Measurements from ENCODE around the gene DESI1.
"Not testable (repeated sequence)": the region's sequence is repeated elsewhere in the genome, so short reads cannot be mapped to it uniquely, and the experiment has no call there.

The DESI1 gene
- total RNA-seq: 36.7 to 135 (median 43.0) reads per million in 4 experiments

DNA sequence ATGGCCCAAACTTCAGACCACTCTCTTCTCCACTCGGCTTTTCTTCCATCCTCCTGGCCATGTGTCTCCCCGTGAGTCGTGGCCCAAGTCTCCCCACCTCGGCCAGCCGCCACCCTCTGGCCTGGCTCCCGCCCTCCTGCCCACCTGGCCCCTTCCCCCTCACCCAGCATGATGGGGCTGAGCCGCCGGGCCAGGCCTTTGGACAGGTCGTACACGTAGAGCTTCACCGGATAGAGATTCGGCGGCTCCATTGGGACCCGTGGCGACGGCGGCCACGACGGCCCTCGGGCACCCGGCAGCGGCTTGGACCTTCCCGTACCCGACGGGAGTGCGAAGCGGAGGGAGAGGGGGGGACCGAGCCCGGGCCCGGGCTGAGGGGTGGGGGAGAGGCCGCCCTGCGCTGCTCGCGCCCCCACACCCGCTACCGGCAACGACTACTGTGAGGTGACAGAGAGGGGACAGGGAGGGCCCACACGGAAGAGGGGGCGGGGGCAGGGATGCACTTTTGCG, at the start of gene DESI1:
TSS of gene DESI1 (minus strand) at position 455 of the 510 bp plus-strand sequence. CDS start at position 251, 204 bp downstream.
- DNase-seq: no peak

DNA sequence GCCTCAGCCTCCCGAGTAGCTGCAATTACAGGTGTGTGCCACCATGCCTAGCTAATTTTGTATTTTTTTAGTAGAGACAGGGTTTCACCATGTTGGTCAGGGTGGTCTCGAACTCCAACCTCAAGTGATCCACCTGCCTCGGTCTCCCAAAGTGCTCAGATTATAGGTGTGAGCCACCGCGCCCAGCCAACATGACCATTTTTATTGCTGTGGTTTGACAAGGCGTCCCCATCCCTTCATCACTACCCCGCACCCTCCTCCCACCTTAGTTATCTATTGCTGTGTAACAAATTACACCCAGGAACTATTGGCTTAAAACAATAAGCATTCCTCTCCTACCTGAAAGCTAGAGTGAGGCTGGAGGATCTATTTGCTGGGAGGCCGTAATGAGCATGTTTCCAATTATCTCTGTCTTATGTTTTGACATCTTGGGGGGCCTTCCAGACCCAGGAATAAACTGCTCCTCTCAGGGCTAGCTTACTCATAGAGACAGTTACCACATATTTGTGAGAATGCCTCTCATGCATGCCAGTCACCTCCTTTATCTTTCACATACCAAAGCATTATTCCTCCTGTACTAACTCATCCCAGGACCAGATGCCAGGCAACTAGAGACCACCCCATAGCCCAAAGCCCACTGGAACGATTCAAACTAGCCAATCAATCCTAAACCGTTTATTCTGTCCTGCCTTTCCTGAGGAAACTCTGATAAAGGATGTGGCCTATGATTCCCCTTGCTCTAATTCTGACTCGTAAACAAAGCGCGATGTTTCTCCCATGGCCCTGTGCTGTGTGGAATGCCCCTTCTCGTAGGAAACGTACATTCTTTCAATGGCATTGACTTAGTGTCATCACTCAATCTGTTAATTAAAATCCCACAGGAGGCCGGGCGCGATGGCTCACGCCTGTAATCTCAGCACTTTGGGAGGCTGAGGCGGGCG, 48.4 kb upstream of the DESI1 start:
- no peak for DNase-seq

DNA sequence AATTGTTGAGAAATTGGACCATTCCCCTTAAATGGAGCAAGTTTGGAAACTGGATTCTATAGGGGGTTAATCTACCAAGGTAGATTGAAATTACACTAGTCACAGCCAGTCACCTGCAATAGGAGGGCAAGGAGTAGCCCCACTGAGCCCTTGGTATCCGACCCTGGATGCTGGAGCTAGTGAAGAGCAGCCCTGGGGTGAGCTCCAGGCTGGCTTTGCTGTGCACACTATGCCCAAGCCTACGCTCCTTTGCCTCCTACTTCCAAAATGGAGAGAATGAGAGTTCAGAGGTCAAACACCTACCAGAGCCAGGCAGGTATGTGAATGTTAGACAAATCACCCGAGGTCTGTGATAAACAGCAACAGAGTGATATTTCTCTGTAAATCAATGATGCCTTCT, 44.1 kb upstream of the DESI1 start:
- no peak for DNase-seq

DNA sequence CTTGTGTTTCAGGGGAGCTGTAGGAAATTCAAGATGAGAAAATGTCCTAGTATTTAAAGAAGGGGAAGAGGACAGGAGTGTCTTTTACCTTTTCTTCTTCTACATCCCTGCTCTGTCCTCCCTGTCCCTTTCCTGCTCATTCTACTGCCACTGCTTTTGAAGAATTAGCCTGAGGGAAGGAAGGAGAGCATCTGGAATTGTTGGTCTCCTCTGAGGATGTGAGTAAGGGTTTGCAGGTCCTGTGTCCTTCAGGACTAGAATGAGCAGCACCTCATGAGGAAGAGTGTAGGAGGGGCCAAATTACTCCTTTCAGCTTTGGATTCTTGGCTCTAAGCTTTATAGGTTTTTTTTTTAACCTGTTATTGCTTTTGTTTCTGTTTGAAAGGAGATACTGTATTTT, 43.6 kb upstream of the DESI1 start:
- DNase-seq: no peak

DNA sequence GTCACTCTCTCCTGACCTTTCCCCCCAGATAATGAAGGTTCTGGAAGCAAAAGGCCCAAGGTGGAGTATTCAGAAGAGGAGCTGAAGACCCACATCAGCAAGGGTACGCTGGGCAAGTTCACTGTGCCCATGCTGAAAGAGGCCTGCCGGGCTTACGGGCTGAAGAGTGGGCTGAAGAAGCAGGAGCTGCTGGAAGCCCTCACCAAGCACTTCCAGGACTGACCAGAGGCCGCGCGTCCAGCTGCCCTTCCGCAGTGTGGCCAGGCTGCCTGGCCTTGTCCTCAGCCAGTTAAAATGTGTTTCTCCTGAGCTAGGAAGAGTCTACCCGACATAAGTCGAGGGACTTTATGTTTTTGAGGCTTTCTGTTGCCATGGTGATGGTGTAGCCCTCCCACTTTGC, 42.8 kb upstream of the DESI1 start:
- not testable (repeated sequence) for DNase-seq

DNA sequence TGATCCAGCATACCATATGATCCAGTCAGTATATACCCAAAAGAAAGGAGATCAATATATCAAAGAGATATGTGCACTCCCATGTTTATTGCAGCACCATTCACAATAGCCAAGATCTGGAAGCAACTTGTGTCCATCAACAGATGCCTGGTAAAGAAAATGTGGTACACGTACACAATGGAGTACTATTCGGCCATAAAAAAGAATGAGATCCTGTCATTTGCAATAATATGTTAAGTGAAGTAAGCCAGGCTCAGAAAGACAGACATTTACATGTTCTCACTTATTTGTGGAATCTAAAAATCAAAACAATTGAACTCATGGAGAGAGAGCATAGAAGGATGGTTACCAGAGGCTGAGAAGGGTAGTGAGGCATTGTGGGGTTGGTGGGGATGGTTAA, 40.9 kb upstream of the DESI1 start:
- DNase-seq: no peak

DNA sequence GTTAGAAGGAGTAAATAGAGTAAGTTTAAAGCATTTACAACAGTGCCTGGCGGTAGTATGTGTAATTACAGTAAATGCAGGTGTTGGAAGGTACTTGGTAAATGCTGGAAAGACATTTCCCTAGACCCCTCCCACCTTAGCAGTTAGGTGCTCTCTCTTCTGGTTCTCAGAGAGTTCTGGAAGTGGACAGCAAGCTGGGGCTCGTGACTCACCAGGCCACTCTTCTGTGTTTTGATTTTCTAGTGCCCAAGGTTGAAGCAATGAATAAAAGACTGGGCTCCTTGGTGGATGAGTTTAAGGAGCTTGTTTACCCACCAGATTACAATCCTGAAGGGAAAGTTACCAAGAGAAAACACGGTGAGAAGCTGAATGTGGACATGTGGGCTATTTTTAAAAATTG, 40.2 kb upstream of the DESI1 start:
- DNase-seq: no peak

DNA sequence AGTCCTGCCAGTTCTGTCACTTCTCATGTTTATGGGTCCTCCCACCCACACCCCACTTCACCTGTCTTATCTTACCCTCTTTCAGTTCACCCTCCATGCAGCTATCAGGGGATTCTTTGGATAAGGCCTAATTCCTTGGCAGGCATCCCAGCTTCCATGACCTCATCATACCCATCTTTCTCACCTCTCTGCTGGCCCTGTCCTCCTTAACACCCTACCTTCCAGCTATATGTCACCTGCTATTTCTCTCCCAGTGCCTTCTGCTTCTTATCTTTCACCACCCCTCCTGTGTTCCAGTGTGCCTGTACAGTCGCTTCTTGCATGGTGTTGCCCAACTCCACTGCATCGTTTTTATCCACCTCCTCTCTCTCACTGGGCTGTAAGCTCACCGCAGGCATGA, 39.6 kb upstream of the DESI1 start:
- no peak for DNase-seq

DNA sequence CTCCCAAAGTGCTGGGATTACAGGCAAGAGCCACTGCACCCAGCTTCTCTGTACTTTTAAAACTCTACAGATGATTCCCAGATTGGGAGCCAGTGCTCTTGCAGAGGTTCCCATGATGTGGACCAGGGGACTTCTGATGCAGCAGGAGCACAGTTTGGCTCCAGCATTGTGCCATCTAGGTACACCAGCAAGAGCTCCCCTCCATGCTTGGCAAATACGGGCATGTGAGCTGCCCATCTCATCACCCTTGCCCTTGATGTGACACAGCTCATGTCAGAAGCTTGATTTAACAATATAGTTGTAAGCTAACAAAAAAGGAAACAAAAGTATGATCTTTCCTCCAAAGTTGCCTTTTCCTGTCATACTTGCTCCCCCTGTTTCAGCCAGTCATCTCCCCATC, 39.1 kb upstream of the DESI1 start:
- DNase-seq: no peak

DNA sequence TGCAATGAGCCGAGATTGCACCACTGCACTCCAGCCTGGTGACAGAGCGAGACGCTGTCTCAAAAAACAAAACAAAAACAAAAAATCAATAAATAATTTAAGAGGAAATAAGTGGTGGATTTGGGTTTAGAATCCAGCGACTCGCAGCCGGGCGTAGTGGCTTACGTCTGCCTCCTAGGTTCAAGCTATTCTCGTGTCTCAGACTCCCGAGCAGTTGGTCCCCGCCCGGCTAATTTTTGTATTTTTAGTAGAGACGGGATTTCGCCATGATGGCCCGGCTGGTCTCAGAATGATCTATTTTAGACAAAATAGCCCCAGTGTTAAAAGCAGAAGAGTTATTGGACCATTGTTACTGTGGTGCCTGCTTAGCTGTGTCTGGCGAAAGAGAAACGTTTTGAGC, 38.0 kb upstream of the DESI1 start:
- no peak for DNase-seq

DNA sequence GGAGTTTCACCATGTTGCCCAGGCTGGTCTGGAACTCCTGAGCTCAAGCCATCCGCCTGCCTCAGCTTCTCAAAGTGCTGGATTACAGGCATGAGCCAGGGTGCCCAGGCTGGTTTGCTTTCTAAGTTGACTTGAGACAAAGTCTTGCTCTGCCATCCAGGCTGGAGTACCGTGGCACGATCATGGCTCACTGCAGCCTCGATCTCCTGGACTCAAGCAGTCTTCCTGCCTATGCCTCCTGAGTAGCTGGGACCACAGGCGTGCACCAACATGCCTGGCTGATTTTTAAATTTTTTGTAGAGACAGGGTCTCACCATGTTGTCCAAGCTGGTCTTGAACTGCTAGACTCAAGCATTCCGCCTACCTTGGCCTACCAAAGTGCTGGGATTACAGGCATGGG, 36.9 kb upstream of the DESI1 start:
- DNase-seq: no peak

DNA sequence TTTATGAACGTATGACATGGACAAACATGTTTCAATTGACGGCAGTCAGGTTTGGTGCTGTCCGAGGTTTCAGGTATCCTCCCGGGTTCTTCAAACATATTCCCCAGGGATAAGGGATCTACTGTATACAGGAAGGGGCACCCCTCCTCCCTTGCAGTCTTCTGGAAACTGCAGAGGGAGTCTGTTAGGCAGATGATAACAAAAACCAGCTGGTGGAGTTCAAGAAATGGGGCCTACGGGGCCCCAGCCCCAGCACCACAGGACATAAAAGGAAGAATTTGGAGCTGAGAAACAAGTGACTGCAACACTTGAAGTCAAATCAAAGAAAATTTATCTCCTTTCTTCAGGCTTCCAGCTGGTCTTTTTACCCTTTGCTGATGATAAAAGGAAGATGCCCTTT, 35.7 kb upstream of the DESI1 start:
- no peak for DNase-seq

DNA sequence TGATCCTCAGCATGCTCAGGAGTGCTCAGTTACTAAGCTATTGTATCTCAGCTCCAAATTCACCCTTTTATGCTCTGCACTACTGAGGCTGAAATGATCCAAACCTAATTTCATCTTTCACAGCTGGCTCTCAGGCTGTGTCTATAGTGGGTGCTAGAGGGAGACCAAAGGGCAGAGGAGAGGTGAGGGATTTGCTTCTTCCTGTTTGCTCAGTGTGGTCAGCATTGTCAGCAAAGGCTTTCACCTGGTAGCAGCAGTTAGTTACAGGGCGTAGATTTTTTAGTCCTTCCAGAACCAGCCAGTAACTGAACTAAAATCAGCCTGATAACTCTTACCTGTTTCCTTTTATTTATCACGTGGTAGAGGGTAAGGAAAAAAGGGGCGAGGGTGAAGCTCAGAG, 33.5 kb upstream of the DESI1 start:
- no peak for DNase-seq

DNA sequence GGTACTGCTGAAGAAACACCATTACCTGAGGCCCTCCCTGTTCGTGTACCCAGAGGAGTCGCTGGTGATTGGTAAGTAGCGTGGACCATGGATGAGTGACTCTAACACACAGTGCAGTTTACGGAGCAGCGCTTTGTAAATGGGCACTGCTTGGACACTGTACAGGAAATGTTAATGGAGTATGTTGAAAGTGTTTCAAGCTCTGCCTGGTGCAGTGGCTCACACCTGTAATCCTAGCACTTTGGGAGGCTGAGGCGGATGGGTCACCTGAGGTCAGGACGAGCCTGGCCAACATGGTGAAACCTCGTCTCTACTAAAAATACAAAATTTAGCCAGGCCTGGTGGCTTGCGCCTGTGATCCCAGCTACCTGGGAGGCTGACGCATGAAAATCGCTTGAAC, 30.0 kb upstream of the DESI1 start:
- no peak for DNase-seq

DNA sequence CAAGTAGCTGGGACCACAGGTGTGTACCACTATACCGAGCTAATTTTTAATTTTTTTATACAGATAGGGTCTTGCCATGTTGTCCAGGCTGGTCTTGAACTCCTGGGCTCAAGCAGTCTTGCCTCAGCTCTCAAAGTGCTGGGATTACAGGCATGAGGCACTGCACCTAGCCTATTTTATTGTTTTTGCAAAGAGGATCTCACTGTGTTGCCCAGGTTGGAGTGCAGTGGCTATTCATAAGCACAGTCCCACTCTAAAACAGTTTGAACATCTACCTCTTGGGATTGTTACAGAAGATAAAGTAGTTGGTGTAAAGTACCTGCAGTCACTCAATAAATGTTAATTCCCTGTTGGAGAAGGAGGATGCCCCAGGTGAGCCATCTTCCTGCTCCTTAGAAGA, 29.4 kb upstream of the DESI1 start:
- DNase-seq: no peak

DNA sequence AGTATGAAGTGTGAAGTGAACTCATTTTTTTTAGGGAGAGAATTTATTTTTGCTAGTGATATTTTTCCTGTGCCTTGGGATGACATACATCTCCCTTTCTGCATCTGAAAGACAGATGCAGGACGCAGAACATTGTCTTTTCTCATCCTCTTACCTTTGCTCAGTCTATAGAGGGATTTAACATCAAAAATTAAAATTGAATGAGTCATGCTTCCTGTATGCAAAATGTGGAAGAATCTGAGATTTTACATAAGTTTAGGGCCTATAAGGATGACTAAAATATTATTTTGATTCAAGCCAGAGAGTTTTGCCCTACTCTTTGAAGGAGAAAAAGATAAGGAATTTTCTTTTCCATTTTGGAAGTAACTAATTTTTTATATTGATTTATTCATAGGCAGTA, 27.6 kb upstream of the DESI1 start:
- DNase-seq: no peak

DNA sequence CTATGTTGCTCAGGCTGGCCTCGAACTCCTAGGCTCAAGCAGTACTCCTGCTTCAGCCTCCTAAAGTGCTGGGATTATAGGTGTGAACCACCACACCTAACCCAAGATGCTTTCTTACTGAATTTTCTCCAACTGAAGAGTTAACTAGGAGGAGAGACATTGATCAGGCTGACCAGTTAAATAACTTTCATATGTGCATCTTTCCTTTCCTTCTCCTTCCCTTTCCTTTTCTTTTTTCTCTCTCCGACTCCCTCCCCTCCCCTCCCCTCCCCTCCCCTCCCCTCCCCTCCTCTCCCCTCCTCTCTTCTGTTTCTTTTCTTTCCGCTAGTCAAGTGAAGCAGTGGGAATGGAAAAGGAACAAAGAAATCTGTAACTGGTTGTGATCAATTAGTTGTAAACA, 26.9 kb upstream of the DESI1 start:
- no peak for DNase-seq

DNA sequence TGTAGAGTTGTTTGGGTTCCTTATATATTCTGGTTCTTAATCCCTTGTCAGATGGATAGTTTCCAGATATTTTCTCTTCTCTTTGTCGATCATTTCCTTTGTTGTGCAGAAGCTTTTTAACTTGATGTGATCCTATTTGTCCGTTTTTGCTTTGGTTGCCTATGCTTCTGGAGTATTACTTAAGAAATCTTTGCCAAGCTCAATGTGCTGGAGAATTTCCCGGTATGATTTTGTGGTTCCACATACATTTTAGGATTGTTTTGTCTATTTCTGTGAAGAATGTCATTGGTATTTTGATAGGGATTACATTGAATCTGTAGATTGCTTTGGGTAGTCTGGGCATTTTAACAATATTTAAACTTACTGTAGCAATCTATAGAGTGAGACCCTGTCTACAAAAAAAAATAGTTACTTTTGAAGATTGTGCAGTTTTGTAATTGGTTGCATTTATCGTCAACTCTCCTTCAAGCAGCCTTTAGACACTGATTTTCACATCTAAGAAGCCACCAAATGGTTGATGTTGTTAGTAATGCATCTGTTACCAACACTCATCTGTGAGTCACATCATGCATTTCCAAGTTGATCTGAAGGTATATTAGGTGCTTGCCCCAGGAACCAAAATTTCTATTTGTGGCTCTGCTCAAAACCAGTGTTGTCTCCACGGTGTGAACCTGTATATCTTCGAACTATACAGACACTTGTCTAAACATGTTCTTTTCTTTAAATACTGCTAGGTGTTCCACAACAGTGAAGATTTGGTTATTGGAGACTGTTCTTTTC, 21.7 kb upstream of the DESI1 start:
- no peak for DNase-seq

DNA sequence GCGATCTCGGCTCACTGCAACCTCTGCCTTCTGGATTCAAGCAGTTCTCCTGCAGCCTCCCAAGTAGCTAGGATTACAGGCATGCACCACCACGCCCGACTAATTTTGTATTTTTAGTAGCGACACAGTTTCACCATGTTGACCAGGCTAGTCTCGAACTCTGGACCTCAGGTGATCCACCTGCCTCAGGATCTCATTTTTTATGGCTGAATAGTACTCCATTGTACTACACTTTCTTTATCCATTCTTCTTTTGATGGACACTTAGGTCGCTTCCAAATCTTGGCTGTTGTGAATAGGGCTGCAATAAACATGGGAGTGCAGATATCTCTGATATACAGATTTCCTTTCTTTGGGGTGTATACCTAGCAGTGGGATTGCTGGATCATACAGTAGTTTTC, 21.0 kb upstream of the DESI1 start:
- DNase-seq: no peak

DNA sequence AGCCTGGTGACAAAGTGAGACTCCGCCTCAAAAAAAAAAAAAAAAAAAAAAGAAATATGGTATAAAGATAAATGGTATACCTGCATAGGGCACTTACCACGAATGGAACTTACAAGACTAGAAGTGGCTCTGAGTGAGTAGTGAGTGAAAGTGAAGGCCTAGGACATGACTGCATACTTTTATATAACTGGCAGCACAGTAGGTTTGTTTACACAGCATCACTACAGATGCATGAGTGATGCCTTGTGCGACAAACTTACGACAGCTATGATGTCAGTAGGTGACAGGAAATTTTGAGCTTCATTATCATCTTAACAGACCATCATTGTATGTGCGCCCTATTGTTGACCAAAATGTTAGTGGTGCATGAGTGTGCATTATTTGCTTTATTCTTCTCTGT, 17.9 kb upstream of the DESI1 start:
- no peak for DNase-seq

DNA sequence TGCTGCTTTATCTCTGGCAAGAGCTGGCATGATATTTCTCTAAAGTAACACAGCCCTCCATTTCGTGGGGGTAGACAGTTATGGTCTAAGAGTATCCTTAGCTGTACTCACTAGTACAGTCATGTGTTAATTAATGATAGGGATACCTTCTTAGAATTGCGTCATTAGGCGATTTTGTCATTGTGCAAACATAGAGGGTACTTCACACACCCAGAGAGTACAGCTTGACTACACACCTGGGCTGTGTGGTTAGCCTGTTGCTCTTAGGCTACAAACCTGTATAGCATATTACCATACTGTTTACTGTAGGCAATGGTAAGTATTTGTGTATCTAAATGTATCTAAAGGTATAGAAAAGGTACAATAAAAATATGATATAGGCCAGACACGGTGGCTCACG, 17.3 kb upstream of the DESI1 start:
- no peak for DNase-seq

DNA sequence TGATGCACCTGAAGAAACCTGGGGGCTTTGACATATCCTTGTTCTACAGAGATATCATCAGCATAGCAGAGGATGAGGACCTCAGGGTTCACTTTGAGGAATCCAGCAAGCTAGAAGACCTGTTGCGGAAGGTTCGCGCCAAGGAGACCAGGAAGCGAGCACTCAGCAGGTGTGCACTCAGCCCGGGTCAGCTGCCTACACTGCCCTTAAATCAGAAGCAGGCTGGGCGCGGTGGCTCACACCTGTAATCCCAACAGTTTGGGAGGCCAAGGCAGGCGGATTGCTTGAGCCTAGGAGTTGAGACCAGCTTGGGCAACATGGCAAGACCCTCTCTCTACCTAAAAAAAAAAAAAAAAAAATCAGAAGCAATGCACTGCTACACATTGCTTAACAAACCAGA, 16.8 kb upstream of the DESI1 start:
- DNase-seq: not testable (repeated sequence)

DNA sequence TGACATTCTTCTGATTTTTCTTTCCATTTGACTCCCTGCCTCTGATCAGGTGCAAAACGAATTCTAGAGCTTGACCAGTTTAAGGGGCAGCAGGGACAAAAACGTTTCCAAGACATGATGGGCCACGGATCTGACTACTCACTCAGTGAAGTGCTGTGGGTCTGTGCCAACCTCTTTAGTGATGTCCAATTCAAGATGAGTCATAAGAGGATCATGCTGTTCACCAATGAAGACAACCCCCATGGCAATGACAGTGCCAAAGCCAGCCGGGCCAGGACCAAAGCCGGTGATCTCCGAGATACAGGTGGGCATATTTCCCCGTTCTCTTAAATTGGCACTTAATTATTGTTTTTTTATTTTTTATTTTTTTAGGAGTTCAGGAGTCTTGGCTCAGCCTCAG, 15.6 kb upstream of the DESI1 start:
- DNase-seq: no peak

DNA sequence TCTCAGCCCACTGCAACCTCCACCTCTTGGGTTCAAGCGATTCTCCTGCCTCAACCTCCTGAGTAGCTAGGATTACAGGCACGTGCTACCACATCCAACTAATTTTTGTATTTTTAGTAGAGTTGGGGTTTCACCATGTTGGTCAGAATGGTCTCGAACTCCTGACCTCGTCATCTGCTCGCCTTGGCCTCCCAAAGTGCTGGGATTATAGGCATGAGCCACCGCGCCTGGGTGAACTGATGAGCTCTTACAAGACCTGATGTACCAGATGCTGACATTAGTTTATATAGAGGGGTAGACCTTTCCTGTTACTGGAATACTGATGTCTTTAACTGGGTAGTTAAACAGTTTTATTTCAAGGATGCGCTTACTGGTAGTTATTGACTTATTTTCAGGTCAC, 13.8 kb upstream of the DESI1 start:
- not testable (repeated sequence) for DNase-seq

All from effector CD8-positive, alpha-beta T cell (primary cell).